ENCODE results near the gene ANKRD17. TPM values are rescaled to one million over a fixed set of nuclear protein-coding genes. Genes with fewer than 3 reads are reported as not detected.

The ANKRD17 gene
- total and polyA plus RNA-seq, 9 of the 15 experiments (the other 6 are each of a cell fraction or from before 2014, with no cell fraction given) = 25.5 to 86.9 (median 52.2) TPM

GRCh38 chr4:73069338-73070073, 189.1 kb downstream of the ANKRD17 start, which contains the start of gene COX18 (continued):
- TF ChIP-seq XRCC4 (IDR thresholded peaks at IDR 0.05; ENCODE audit: extremely low read depth, insufficient read depth, insufficient read length) (no peak), PHTF2 (CRISPR knock-in tag; IDR thresholded peaks at IDR 0.05) (no peak), ZNF24 (IDR thresholded peaks at IDR 0.05) (0 out of 2 replicates have a peak, but pooled peaks have one; percentile 4), RB1 (IDR thresholded peaks at IDR 0.05; ENCODE audit: low read depth) (peak; percentile 81; the same call in 1 of the 2 replicates), TCF15 (CRISPR knock-in tag; IDR thresholded peaks at IDR 0.05) (no peak), TCFL5 (CRISPR knock-in tag; conservative IDR thresholded peaks at IDR 0.05) (no peak), MCM2 (IDR thresholded peaks at IDR 0.05; ENCODE audit: low read depth) (no peak), PRMT5 (CRISPR knock-in tag; IDR thresholded peaks at IDR 0.05) (no peak), KLF16 (IDR thresholded peaks at IDR 0.05) (no peak), ILF3 (IDR thresholded peaks at IDR 0.05; ENCODE audit: borderline replicate concordance) (no peak), ADNP (tag; IDR thresholded peaks at IDR 0.05) (no peak), NCOA6 (IDR thresholded peaks at IDR 0.05) (no peak), ZNF311 (CRISPR knock-in tag; IDR thresholded peaks at IDR 0.05) (no peak), ETV1 (tag; conservative IDR thresholded peaks at IDR 0.05; ENCODE audit: low read depth) (peak; percentile 24; the same call in 1 of the 2 replicates), ZNF507 (tag; conservative IDR thresholded peaks at IDR 0.05) (no peak), ZC3H11A (IDR thresholded peaks at IDR 0.05; ENCODE audit: low read depth, low read length) (no peak), ZNF239 (CRISPR knock-in tag; IDR thresholded peaks at IDR 0.05) (no peak), KAT2B (IDR thresholded peaks at IDR 0.05; ENCODE audit: low read depth, low read length) (no peak), MTA2 (IDR thresholded peaks at IDR 0.05; ENCODE audit: low read depth) (no peak), MTA1 (IDR thresholded peaks at IDR 0.05; ENCODE audit: borderline replicate concordance) (peak; percentile 99), HNRNPH1 (optimal IDR thresholded peaks at IDR 0.05; ENCODE audit: low read depth, low read length) (no peak), ZNF75A (CRISPR knock-in tag; IDR thresholded peaks at IDR 0.05) (no peak), TCF7L2 (IDR thresholded peaks at IDR 0.05; ENCODE audit: low read depth, low read length) (peak; percentile 59; the same call in 1 of the 2 replicates), NFATC3 (IDR thresholded peaks at IDR 0.05) (no peak), ZBTB8A (IDR thresholded peaks at IDR 0.05; ENCODE audit: partially characterized antibody) (no peak), ZNF780A (CRISPR knock-in tag; IDR thresholded peaks at IDR 0.05) (no peak), MLLT1 (IDR thresholded peaks at IDR 0.05) (peak in 1 of 2 experiments; percentile 86; a peak in 2 of 4 replicates), ZNF3 (CRISPR knock-in tag; IDR thresholded peaks at IDR 0.05) (no peak)
- TF ChIP-seq, protein P1, sequence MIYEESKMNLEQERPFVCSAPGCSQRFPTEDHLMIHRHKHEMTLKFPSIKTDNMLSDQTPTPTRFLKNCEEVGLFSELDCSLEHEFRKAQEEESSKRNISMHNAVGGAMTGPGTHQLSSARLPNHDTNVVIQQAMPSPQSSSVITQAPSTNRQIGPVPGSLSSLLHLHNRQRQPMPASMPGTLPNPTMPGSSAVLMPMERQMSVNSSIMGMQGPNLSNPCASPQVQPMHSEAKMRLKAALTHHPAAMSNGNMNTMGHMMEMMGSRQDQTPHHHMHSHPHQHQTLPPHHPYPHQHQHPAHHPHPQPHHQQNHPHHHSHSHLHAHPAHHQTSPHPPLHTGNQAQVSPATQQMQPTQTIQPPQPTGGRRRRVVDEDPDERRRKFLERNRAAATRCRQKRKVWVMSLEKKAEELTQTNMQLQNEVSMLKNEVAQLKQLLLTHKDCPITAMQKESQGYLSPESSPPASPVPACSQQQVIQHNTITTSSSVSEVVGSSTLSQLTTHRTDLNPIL (CRISPR knock-in tag; IDR thresholded peaks at IDR 0.05) = no peak
